Activated CD4-positive, alpha-beta T cell treated with anti-CD3 and anti-CD28 coated beads for 36 hours (primary cell): ENCODE data around the gene GALNTL6. TPM values are rescaled to one million over a fixed set of nuclear protein-coding genes. Genes with fewer than 3 reads are reported as not detected.

Experiments used
- ATAC-seq: fragments of 200-7000 bp; cut with Tn5 transposase; one replicate; pipeline ENCODE4 v1.10.0; 2021; ENCODE audit warnings: mild to moderate bottlenecking, moderate library complexity
- CTCF ChIA-PET: fragments of 350-600 bp; sonication (Branson Sonifier 250); formaldehyde crosslinking; loops from one replicate; lab custom pipeline; 2021; ENCODE audit warnings: antibody characterized with exemption; lab: Charles Lee
- POLR2A ChIA-PET: fragments of 350-600 bp; sonication (Branson Sonifier 250); formaldehyde crosslinking; loops from one replicate; lab custom pipeline; 2021; ENCODE audit warnings: antibody characterized with exemption, inconsistent platforms; lab: Charles Lee
- DNase-seq: peaks from one replicate; pipeline ENCODE4 v3.0.0-alpha.2; 2020
- H3K27ac Mint-ChIP-seq: one replicate; pipeline ENCODE4 v1.8.0; 2021; ENCODE audit warnings: mixed read lengths
- H3K27me3 Mint-ChIP-seq: one replicate; pipeline ENCODE4 v1.8.0; 2021; ENCODE audit warnings: mixed read lengths
- H3K36me3 Mint-ChIP-seq: one replicate; pipeline ENCODE4 v1.8.0; 2021; ENCODE audit warnings: low read depth, mixed read lengths
- H3K4me1 Mint-ChIP-seq: one replicate; pipeline ENCODE4 v1.8.0; 2021; ENCODE audit warnings: mixed read lengths
- H3K4me3 Mint-ChIP-seq: one replicate; pipeline ENCODE4 v1.8.0; 2021; ENCODE audit warnings: mild to moderate bottlenecking, moderate library complexity, mixed read lengths
- H3K9me3 Mint-ChIP-seq: one replicate; pipeline ENCODE4 v1.8.0; 2021; ENCODE audit warnings: low read depth, mixed read lengths
- intact Hi-C, 2 experiments: fragments of 100-400 bp; cut with DNase I in 1 of 2; cut with micrococcal nuclease in 1 of 2; formaldehyde crosslinking; loops; one replicate each; pipeline versions ENCODE4 v1.14.2 to v1.15.1; 2022 to 2024; cut with DNase I, micrococcal nuclease
- total RNA-seq, 2 experiments: library from RNA; stranded (reverse); gene quantifications; one replicate each; pipeline ENCODE4 v1.2.3, GENCODE V29; 2021

Gene GALNTL6
- total RNA-seq, 2 experiments from 2014 or later = not detected

DNA sequence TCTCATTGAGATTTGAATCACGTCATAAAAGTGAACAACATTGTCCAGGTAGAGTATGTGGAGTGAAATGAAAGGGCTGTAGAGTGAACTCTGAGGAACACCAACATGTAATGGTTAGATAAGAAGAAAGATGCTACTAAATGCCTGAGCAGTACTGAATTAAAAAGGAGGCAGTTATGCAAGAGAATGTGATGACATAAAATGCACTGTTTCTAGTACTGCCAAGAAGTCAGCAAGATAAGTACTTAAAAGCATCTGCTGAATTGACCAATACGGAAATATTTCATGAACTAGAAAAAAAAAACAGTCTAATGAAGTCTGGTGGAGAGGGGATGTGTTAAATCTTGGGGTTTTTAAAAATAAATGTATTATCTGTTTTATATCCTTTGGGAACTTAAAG is 771.6 kb downstream of the GALNTL6 start:
- ATAC-seq (no peak), DNase-seq (no peak)
- H3K36me3 Mint-ChIP-seq = no peaks in the 10 kb centered on the region
- no peaks in the 10 kb centered on the region for H3K9me3 Mint-ChIP-seq
- no peak overlapping the region for H3K4me3 Mint-ChIP-seq
- POLR2A ChIA-PET = no interaction called here
- H3K4me1 Mint-ChIP-seq = no peaks in the 10 kb centered on the region
- intact Hi-C loops = no loop called here
- H3K27me3 Mint-ChIP-seq = no peaks in the 10 kb centered on the region
- no peak overlapping the region for H3K27ac Mint-ChIP-seq
- CTCF ChIA-PET = no interaction called here

DNA sequence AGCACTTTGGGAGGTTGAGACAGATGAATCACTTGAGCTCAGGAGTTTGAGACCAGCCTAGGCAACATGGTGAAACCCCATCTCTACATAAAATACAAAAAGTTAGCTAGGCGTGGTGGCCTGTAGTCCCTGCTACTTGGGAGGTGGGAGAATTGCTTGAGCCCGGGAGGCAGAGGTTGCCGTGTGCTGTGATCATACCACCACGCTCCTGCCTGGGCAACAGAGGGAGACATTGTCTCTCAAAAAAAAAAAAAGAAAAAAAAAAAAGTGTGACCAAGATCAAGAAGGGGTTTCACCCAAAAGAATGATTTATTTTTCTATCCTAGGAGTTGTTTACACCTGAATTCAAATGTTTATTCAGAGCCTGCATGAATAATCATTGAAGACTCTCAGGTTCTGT is 783.0 kb downstream of the GALNTL6 start:
- Mint-ChIP-seq H3K36me3 (no peaks in the 10 kb centered on the region), H3K4me1 (no peaks in the 10 kb centered on the region), H3K27ac (no peak overlapping the region), H3K4me3 (no peak overlapping the region), H3K9me3 (no peaks in the 10 kb centered on the region), H3K27me3 (no peaks in the 10 kb centered on the region)
- CTCF ChIA-PET = no interaction called here
- ATAC-seq (no peak), DNase-seq (no peak)
- POLR2A ChIA-PET = no interaction called here
- intact Hi-C loops = no loop called here

DNA sequence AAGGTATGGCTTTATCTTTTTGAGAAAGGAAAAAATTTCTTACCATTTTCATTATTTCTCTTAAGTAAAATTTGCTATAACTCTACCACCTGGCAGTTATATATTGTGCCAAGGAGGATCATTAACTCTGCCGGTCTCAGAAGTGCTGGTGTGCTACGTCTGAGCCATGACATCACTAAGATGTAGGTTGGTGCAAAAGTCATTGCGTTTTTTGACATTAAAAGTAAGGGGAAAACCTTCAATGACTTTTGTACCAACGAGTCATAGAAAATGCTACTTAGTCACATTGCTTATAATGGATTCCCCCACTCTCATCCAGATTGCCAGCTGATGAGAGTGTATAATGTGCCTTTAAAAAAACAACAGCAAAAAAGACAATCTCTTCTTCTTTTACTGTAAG is 786.4 kb downstream of the GALNTL6 start:
- DNase-seq (no peak), ATAC-seq (no peak)
- intact Hi-C loops = no loop called here
- no peak overlapping the region for H3K4me3 Mint-ChIP-seq
- no peaks in the 10 kb centered on the region for H3K36me3 Mint-ChIP-seq
- CTCF ChIA-PET = no interaction called here
- no peaks in the 10 kb centered on the region for H3K9me3 Mint-ChIP-seq
- H3K27ac Mint-ChIP-seq = no peak overlapping the region
- POLR2A ChIA-PET = no interaction called here
- no peaks in the 10 kb centered on the region for H3K4me1 Mint-ChIP-seq
- no peaks in the 10 kb centered on the region for H3K27me3 Mint-ChIP-seq

DNA sequence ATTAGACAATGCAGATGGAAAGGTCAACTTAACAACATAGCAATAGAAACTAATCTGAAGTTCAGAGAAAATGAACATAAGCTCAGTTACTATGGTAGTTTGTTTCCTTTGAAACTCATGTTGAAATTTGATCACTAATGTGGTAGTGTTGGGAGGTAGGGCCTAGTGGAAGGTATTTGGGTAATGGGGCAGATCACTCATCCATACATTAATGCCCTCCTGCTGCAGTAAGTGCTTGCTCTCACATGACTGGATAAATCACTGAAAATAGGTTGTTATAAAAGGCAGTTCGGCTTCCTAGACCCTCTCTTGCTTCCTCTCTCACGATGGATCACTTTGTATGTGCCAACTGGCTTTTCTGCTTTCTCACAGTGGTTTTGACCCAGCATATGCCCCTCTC is 788.0 kb downstream of the GALNTL6 start:
- intact Hi-C loops = no loop called here
- ChIA-PET CTCF (no interaction called here), POLR2A (no interaction called here)
- Mint-ChIP-seq H3K4me1 (no peaks in the 10 kb centered on the region), H3K27me3 (no peaks in the 10 kb centered on the region), H3K4me3 (no peak overlapping the region), H3K27ac (no peak overlapping the region), H3K9me3 (no peaks in the 10 kb centered on the region), H3K36me3 (no peaks in the 10 kb centered on the region)
- no peak for ATAC-seq
- no peak for DNase-seq

DNA sequence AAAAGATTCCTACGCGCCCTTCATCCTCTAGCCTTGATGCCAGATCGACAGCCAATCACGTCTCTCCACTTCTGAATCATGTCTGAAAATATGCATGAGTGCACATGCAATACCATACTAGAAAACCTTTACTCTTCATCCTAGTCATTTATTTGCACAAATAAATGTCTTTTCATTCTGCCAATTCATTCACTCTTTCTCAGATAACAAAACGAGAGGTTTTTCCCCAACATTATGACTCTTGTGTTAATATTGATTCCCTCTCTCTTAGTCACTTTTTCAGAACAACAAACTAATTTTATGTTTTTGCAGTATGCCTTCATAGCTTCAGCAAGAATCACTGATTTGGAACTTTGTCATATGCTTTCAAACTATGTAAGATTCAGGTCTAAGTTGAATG is 806.0 kb downstream of the GALNTL6 start:
- no peaks in the 10 kb centered on the region for H3K4me1 Mint-ChIP-seq
- DNase-seq = no peak
- H3K36me3 Mint-ChIP-seq = no peaks in the 10 kb centered on the region
- H3K4me3 Mint-ChIP-seq = no peak overlapping the region
- no peak overlapping the region for H3K27ac Mint-ChIP-seq
- CTCF ChIA-PET = no interaction called here
- intact Hi-C loops = no loop called here
- ATAC-seq = no peak
- POLR2A ChIA-PET = no interaction called here
- no peaks in the 10 kb centered on the region for H3K27me3 Mint-ChIP-seq
- H3K9me3 Mint-ChIP-seq = peaks cover 2% of the 10 kb centered on the region

DNA sequence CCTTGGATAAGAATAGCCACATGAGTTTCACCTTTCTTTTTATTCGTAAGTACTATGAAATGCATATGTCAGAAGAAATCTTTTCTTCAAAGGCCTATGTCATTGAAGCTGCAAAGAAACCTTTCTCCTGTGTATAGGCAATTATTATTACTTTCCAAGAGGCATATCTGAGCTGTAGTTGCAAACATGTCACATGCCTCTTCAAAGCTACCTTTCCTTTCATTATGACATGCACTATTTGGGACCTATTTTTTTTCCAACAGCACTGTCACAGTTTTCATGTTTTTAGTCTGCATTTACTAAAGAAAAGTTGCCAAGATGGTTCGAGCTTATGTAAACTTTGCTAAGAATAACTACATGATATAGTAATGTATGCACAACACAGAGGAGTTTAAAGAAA is 806.6 kb downstream of the GALNTL6 start:
- CTCF ChIA-PET = no interaction called here
- Mint-ChIP-seq H3K4me1 (no peaks in the 10 kb centered on the region), H3K36me3 (no peaks in the 10 kb centered on the region), H3K4me3 (no peak overlapping the region), H3K9me3 (peaks cover 2% of the 10 kb centered on the region), H3K27ac (no peak overlapping the region), H3K27me3 (no peaks in the 10 kb centered on the region)
- DNase-seq (no peak), ATAC-seq (no peak)
- intact Hi-C loops = no loop called here
- POLR2A ChIA-PET = no interaction called here

DNA sequence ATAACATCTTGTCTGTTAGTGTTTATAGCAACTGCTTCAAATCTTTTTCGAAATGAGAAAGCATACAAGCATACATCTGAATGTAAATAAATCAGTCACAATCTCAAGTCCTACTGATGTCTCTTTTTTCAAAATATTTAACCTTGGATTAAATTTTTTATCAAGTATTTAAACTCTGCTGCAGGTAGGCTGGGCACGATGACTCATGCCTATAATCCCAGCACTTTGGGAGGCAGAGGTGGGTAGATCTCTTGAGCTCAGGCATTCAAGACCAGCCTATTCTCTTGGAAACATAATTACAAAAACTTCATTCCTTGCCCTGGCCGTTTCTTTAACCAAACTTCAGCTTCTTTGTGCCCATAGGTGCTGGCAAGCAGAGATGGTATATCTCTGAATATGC is 815.1 kb downstream of the GALNTL6 start:
- H3K27me3 Mint-ChIP-seq = no peaks in the 10 kb centered on the region
- no peaks in the 10 kb centered on the region for H3K36me3 Mint-ChIP-seq
- DNase-seq = no peak
- intact Hi-C loops = no loop called here
- no peak for ATAC-seq
- no peak overlapping the region for H3K4me3 Mint-ChIP-seq
- H3K27ac Mint-ChIP-seq = no peak overlapping the region
- H3K9me3 Mint-ChIP-seq = peaks cover 9% of the 10 kb centered on the region
- CTCF ChIA-PET = no interaction called here
- no peaks in the 10 kb centered on the region for H3K4me1 Mint-ChIP-seq
- POLR2A ChIA-PET = no interaction called here

DNA sequence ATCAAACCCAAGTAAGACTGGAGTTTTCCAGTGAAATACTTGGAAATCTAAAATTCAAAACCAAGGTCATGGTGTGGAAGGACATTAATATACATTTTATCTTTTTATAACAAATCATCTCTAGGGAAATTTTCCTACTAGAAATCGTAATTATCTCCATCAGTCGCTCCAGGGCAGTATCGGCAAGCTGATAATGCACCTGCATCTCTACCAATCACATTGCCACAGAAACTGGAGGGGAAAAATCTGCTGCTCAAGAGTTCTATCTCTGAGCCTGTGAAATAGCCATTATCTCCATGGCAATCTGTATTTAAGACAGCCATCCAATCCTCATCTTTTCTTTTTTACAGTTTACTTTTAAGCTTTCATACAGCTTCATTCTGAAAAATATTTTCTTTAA is 817.1 kb downstream of the GALNTL6 start:
- no peaks in the 10 kb centered on the region for H3K27me3 Mint-ChIP-seq
- H3K27ac Mint-ChIP-seq = no peak overlapping the region
- no peaks in the 10 kb centered on the region for H3K4me1 Mint-ChIP-seq
- no peaks in the 10 kb centered on the region for H3K36me3 Mint-ChIP-seq
- POLR2A ChIA-PET = no interaction called here
- no peak for ATAC-seq
- intact Hi-C loops = no loop called here
- CTCF ChIA-PET = no interaction called here
- H3K9me3 Mint-ChIP-seq = peaks cover 9% of the 10 kb centered on the region
- no peak for DNase-seq
- no peak overlapping the region for H3K4me3 Mint-ChIP-seq

DNA sequence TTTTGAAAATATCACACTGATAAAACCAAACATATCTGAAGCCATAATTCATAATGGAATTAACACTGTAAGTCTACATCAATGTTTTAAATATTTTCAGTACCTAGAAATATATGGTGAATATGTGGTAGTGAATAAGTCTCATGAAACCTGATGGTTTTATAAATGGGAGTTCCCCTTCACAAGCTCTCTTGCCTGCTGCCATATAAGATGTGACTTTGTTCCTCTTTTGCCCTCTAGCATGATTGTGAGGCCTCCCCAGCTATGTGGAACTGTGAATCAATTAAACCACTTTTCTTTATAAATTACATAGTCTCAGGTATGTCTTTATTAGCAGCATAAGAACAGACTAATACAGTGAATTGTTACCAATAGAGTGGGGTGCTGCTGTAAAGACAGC is 818.6 kb downstream of the GALNTL6 start:
- intact Hi-C loops = no loop called here
- POLR2A ChIA-PET = no interaction called here
- Mint-ChIP-seq H3K27me3 (no peaks in the 10 kb centered on the region), H3K9me3 (peaks cover 9% of the 10 kb centered on the region), H3K4me1 (no peaks in the 10 kb centered on the region), H3K4me3 (no peak overlapping the region), H3K36me3 (no peaks in the 10 kb centered on the region), H3K27ac (no peak overlapping the region)
- CTCF ChIA-PET = no interaction called here
- DNase-seq (no peak), ATAC-seq (no peak)

DNA sequence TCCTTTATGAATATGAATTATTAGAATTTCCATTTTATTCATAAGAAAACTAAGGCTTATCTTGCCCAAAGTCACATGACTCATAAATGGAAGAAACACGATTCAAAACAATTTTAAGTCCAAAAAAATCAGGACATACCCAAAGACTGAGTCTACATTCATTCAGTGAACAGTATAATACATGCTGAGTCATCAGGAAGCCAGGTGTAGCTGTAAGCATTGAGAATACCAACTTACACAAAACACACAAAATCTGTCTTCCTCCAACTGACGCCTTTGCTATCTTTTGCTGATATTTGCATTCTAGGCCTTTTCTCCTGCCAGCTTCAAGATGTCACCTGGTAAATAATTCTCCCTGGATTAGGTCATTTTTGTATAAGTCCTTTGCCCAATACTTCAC is 835.3 kb downstream of the GALNTL6 start:
- Mint-ChIP-seq H3K27me3 (no peaks in the 10 kb centered on the region), H3K4me1 (no peaks in the 10 kb centered on the region), H3K36me3 (no peaks in the 10 kb centered on the region), H3K9me3 (no peaks in the 10 kb centered on the region), H3K27ac (no peak overlapping the region), H3K4me3 (no peak overlapping the region)
- ChIA-PET CTCF (no interaction called here), POLR2A (no interaction called here)
- ATAC-seq = no peak
- intact Hi-C loops = no loop called here
- DNase-seq = no peak

DNA sequence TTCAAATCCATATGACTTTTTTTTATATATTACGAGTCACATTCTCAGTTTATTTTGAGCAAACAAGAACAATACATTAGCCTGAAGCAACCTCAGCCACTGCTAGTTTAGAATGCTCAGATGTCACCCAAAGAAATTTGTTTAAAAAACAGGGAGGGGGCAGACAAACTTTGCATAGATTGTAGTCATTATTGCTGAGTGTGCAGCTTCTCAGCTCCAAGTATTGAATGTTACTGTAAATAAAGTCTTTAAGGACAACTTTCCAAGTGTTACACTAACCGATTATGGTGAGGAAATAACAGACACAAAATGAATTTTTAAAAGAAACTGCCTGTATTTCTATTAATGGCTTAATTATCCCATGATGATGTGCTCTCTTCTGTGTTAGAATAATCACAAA is 835.9 kb downstream of the GALNTL6 start:
- Mint-ChIP-seq H3K4me3 (no peak overlapping the region), H3K36me3 (no peaks in the 10 kb centered on the region), H3K27me3 (no peaks in the 10 kb centered on the region), H3K4me1 (no peaks in the 10 kb centered on the region), H3K9me3 (no peaks in the 10 kb centered on the region), H3K27ac (no peak overlapping the region)
- POLR2A ChIA-PET = no interaction called here
- intact Hi-C loops = no loop called here
- ATAC-seq (no peak), DNase-seq (no peak)
- CTCF ChIA-PET = no interaction called here

DNA sequence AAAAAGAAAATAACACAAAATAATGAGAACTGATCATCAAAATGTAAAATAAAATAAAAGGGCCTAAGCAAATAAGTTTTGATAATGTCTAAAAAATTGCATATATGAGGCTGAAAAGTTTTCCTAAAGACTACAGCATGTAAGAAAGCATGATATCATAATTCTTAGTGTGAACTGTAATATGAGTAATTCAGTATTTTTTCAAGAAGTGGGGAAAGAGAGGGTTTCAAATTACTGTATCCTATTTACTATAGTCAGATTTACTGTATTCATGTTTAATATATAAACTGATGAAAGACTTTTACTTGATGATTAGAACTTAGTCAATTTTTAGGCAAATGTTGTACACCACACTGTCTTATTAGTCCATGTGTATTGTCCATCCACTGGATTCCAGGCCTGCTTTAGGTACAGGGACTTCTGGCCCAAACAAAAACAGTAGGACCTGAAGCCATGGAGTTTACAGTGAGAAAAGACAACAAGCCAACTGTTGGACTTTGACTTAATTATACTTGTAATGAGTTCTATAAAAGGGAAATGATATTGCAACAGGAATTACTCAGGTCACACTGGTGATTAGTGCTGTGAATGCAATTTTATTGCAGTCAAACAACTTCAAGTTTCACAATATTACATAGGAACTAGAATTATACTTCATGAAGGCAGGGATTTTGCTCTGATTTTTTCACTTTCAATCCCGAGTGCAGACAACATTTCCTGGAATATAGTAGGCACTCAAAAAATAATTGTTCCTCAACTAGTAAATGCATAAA is 837.7 kb downstream of the GALNTL6 start:
- Mint-ChIP-seq H3K27me3 (no peaks in the 10 kb centered on the region), H3K9me3 (no peaks in the 10 kb centered on the region), H3K4me1 (no peaks in the 10 kb centered on the region), H3K36me3 (no peaks in the 10 kb centered on the region), H3K27ac (no peak overlapping the region), H3K4me3 (no peak overlapping the region)
- DNase-seq (no peak), ATAC-seq (no peak)
- POLR2A ChIA-PET = no interaction called here
- intact Hi-C loops = no loop called here
- CTCF ChIA-PET = no interaction called here

DNA sequence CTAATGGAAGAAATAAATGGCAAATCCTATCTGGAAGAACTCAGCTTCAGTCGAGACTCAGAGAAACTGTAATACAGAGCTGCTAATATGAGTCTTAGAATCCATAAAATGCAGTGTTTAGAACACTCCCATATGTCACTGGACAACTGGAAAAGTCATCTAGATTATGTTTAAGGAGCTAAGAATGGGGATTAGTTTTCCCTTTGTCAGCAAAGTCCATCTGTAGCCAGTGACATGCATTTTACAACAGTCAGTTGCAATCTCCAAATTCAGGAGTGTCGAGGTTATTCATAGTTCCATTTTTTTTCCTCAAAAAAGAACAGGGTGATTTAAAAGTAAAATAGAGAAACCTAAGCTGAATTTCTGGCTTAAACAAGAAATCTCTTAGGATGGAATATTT is 838.8 kb downstream of the GALNTL6 start:
- CTCF ChIA-PET = no interaction called here
- DNase-seq (no peak), ATAC-seq (no peak)
- intact Hi-C loops = no loop called here
- Mint-ChIP-seq H3K27ac (no peak overlapping the region), H3K36me3 (no peaks in the 10 kb centered on the region), H3K4me1 (no peaks in the 10 kb centered on the region), H3K4me3 (no peak overlapping the region), H3K9me3 (no peaks in the 10 kb centered on the region), H3K27me3 (no peaks in the 10 kb centered on the region)
- POLR2A ChIA-PET = no interaction called here
